ENCODE measurements around the gene TLR8. TPM values are rescaled to one million over a fixed set of nuclear protein-coding genes. Genes with fewer than 3 reads are reported as not detected.
"Not testable (repeated sequence)": the region's sequence is repeated elsewhere in the genome, so short reads cannot be mapped to it uniquely, and the experiment has no call there.

The TLR8 gene
- total RNA-seq, 4 donors from 2014 or later = 0.22 to 3.1 (median 1.9) TPM; not detected in 1

GRCh38 chrX:12936947-12937346 is 30.5 kb downstream of the TLR8 start:
- intact Hi-C loops (cut with DNase I) = no loop called here
- Histone ChIP-seq H3K36me3 (no peaks in the 10 kb centered on the region), H3K9me3 (no peaks in the 10 kb centered on the region), H3K4me3 (no peak overlapping the region), H3K27me3 (no peaks in the 10 kb centered on the region), H3K4me1 (no peaks in the 10 kb centered on the region), H3K27ac (no peak overlapping the region)
- no peak for DNase-seq
- TF ChIP-seq POLR2A (IDR thresholded peaks at IDR 0.05) (no peak), CTCF (IDR thresholded peaks at IDR 0.05) (no peak)
- 89 to 95% methylated on average over 1 of the region's 1 CpG for WGBS, 2 donors

DNA sequence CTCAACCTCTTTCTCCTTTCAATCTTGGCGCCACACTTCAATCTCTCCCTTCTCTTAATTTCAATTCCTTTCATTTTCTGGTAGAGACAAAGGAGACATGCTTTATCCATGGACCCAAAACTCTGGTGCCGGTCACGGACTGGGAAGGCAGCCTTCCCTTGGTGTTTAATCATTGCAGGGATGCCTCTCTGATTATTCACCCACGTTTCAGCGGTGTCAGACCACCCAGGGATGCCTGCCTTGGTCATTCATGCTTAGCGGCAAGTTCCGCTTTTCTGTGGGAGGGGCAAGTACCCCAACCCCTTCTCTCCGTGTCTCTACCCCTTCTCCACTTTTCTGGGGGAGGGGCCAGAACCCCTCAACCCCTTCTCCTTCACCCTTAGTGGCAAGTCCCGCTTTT is 34.1 kb downstream of the TLR8 start:
- intact Hi-C loops (cut with DNase I); H3K9me3 ChIP-seq: not testable (repeated sequence)

DNA sequence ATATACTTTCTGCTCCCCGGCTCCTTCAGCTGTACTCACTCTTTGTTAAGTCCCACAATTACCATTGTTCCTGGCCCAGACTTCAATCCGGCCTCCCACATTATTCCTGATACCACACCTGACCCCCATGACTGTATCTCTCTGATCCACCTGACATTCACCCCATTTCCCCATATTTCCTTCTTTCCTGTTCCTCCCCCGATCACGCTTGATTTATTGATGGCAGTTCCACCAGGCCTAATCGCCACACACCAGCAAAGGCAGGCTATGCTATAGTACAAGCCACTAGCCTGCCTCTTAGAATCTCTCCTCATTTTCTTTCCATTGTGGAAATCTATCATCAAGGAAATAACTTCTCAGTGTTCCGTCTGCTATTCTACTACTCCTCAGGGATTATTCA is 37.2 kb downstream of the TLR8 start:
- H3K36me3 ChIP-seq; H3K9me3 ChIP-seq; H3K27me3 ChIP-seq; H3K4me3 ChIP-seq; DNase-seq; intact Hi-C loops (cut with DNase I); H3K27ac ChIP-seq: not testable (repeated sequence)
- WGBS, 2 donors = 86 to 91% methylated on average over 4 to 5 of the region's 6 CpGs
- H3K4me1 ChIP-seq = peaks cover 0 to 25% (median 9%) of the 10 kb centered on the region in 3 donors

More for the DNA sequence above, 34.1 kb downstream of the TLR8 start:
- H3K4me3 ChIP-seq, DNase-seq, H3K27me3 ChIP-seq, H3K36me3 ChIP-seq, H3K27ac ChIP-seq, H3K4me1 ChIP-seq: not testable (repeated sequence)
- 80 to 86% methylated on average over 9 of the region's 9 CpGs for WGBS, 2 donors

- H3K27me3 ChIP-seq; H3K36me3 ChIP-seq; intact Hi-C loops (cut with DNase I); DNase-seq; H3K9me3 ChIP-seq; H3K4me3 ChIP-seq; H3K27ac ChIP-seq: not testable (repeated sequence)
- peaks cover 0 to 33% (median 9%) of the 10 kb centered on the region in 3 donors for H3K4me1 ChIP-seq
- WGBS, 2 donors = 85 to 92% methylated on average over 1 to 3 of the region's 4 CpGs
Measured at GRCh38 chrX:12944452-12944851, 38.0 kb downstream of the TLR8 start.

- Histone ChIP-seq H3K27me3 (no peaks in the 10 kb centered on the region), H3K4me1 (peaks cover 0 to 44% (median 16%) of the 10 kb centered on the region in 3 donors), H3K27ac (no peak overlapping the region), H3K36me3 (no peaks in the 10 kb centered on the region), H3K4me3 (no peak overlapping the region), H3K9me3 (no peaks in the 10 kb centered on the region)
- no peak for DNase-seq
- WGBS, 2 donors = 81 to 100% methylated on average over 1 to 3 of the region's 4 CpGs
- intact Hi-C loops (cut with DNase I) = no loop called here
- TF ChIP-seq POLR2A (IDR thresholded peaks at IDR 0.05) (no peak), CTCF (IDR thresholded peaks at IDR 0.05) (no peak)
Measured at GRCh38 chrX:12945494-12945893, 39.1 kb downstream of the TLR8 start.

DNA sequence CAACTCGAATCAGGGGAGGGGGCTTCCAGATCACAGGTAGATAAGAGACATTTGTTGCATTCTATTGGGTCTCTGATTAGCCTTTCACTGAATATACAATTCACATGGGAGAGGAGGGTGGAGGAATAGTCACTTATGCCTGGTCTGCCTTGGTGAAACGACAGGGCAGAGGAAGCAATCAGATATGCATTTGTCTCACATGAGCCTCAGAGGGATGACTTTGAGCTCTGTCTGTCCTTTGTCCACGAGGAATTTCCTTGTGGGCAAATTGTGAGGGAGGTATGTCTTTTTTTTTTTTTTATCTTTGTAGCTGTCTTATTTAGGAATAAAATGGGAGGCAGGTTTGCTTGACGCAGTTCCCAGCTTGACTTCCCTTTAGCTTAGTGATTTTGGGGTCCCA is 40.0 kb downstream of the TLR8 start:
- Histone ChIP-seq H3K36me3 (no peaks in the 10 kb centered on the region), H3K27me3 (no peaks in the 10 kb centered on the region), H3K9me3 (no peaks in the 10 kb centered on the region), H3K27ac (peak overlapping the region in 3 of 4 donors; percentile 76 to 86 (median 79)), H3K4me1 (peaks cover 0 to 51% (median 18%) of the 10 kb centered on the region in 3 donors), H3K4me3 (no peak overlapping the region)
- no peak for DNase-seq
- TF ChIP-seq CTCF (IDR thresholded peaks at IDR 0.05) = no peak
- no peak for TF ChIP-seq POLR2A (IDR thresholded peaks at IDR 0.05)
- intact Hi-C loops (cut with DNase I) = no loop called here
- WGBS, 2 donors = 41 to 51% methylated on average over 4 of the region's 4 CpGs
